H1 (cell line): Measurements from ENCODE around the gene PURA. TPM values are rescaled to one million over a fixed set of nuclear protein-coding genes. Genes with fewer than 3 reads are reported as not detected.

Experiments
- CTCF ChIA-PET: fragments of 300-600 bp; sonication (Branson Sonifier 250); formaldehyde crosslinking; loops from one replicate; lab custom pipeline; 2021; ENCODE audit not compliant: partially characterized antibody; lab: Charles Lee
- POLR2A ChIA-PET: fragments of 300-600 bp; sonication (Branson Sonifier 250); formaldehyde crosslinking; loops from one replicate; lab custom pipeline; 2021; ENCODE audit warnings: inconsistent platforms; ENCODE audit not compliant: partially characterized antibody; lab: Charles Lee
- DNase-seq, 2 experiments: peaks; one replicate each; pipeline versions ENCODE4 v3.0.0 to v3.0.0-alpha.2; 2010 to 2022; ENCODE audit warnings: low spot score in 2 of 2, low read depth in 1 of 2, mixed read lengths in 1 of 2
- FAIRE-seq: peaks from 2 replicates; lab custom pipeline; 2011; peaks lifted over from hg19 to GRCh38; lab: Jason Lieb, UNC
- H2AFZ ChIP-seq: 2 replicates; pipeline ENCODE4 v1.8.1; 2012; ENCODE audit warnings: low read length, inconsistent platforms
- H2AK5ac ChIP-seq: 2 replicates; pipeline ENCODE4 v1.6.1; 2013; ENCODE audit warnings: low read depth, low read length
- H2BK120ac ChIP-seq: replicated peaks from 2 replicates; pipeline ENCODE3; 2013; ENCODE audit warnings: low read depth, low read length, inconsistent platforms
- H2BK12ac ChIP-seq: 2 replicates; pipeline ENCODE4 v1.6.1; 2013; ENCODE audit warnings: low read depth, low read length
- H2BK15ac ChIP-seq: 2 replicates; pipeline ENCODE4 v1.6.1; 2013; ENCODE audit warnings: low read length
- H2BK20ac ChIP-seq: 2 replicates; pipeline ENCODE4 v1.6.1; 2013; ENCODE audit warnings: low read length
- H2BK5ac ChIP-seq: 2 replicates; pipeline ENCODE4 v1.6.1; 2013; ENCODE audit warnings: low read depth, low read length
- H3K14ac ChIP-seq: 2 replicates; pipeline ENCODE4 v1.6.1; 2013; ENCODE audit warnings: inconsistent platforms; ENCODE audit not compliant: insufficient read length
- H3K18ac ChIP-seq: 2 replicates; pipeline ENCODE4 v1.6.1; 2013; ENCODE audit warnings: low read length; ENCODE audit errors: extremely low read depth
- H3K23ac ChIP-seq: 2 replicates; pipeline ENCODE4 v1.6.1; 2013; ENCODE audit warnings: inconsistent platforms; ENCODE audit not compliant: insufficient read length
- H3K23me2 ChIP-seq: 2 replicates; pipeline ENCODE4 v1.6.1; 2013; ENCODE audit warnings: low read depth, low read length
- H3K27ac ChIP-seq: 2 replicates; pipeline ENCODE4 v1.6.1; 2011; ENCODE audit warnings: low read depth, low read length, inconsistent platforms
- H3K27me3 ChIP-seq, 4 experiments: replicated peaks in 1 of 4; 1 replicate in 1 of 4; 2 replicates in 3 of 4; pipeline versions ENCODE4 v1.6.1 to v1.8.1; 2011 to 2013; ENCODE audit warnings: low read length in 3 of 4, mild to moderate bottlenecking in 3 of 4, inconsistent platforms in 2 of 4, mixed read lengths in 2 of 4, moderate library complexity in 1 of 4; ENCODE audit not compliant: control insufficient read depth in 3 of 4, insufficient read depth in 3 of 4; ENCODE audit errors: extremely low read depth in 1 of 4
- H3K36me3 ChIP-seq, 4 experiments: 2 replicates each; pipeline versions ENCODE4 v1.6.1 to v1.8.1; 2011 to 2013; ENCODE audit warnings: mild to moderate bottlenecking in 4 of 4, low read length in 3 of 4, moderate library complexity in 2 of 4, control low read depth in 1 of 4, inconsistent platforms in 1 of 4; ENCODE audit not compliant: insufficient read depth in 4 of 4, control insufficient read depth in 2 of 4
- H3K4ac ChIP-seq: replicated peaks from 2 replicates; pipeline ENCODE3; 2013; ENCODE audit warnings: low read length, low read depth, mixed read lengths, inconsistent platforms; ENCODE audit not compliant: insufficient read length
- H3K4me1 ChIP-seq, 4 experiments: replicated peaks in 1 of 4; 1 replicate in 1 of 4; 2 replicates in 3 of 4; pipeline versions ENCODE4 v1.6.1 to v1.8.1; 2011 to 2013; ENCODE audit warnings: low read length in 3 of 4, inconsistent platforms in 2 of 4, mixed read lengths in 1 of 4; ENCODE audit not compliant: insufficient read depth in 4 of 4, control insufficient read depth in 3 of 4
- H3K4me2 ChIP-seq, 2 experiments: 2 replicates each; pipeline versions ENCODE4 v1.6.1 to v1.8.1; 2011 to 2013; ENCODE audit warnings: low read depth in 2 of 2, low read length in 2 of 2, control low read depth in 1 of 2, inconsistent platforms in 1 of 2, mild to moderate bottlenecking in 1 of 2; ENCODE audit not compliant: insufficient read depth in 1 of 2
- H3K4me3 ChIP-seq, 4 experiments: fragments of 200-600, 300-600 bp in 1 of 4; sonication (generic), shearing (Covaris generic), sonication (Bioruptor Twin) in 1 of 4; 2 replicates each; pipeline versions ENCODE4 v1.5.1 to v1.8.1; 2011 to 2016; ENCODE audit warnings: low read length in 4 of 4, low read depth in 3 of 4, control low read depth in 2 of 4, inconsistent platforms in 2 of 4, mild to moderate bottlenecking in 2 of 4, mixed read lengths in 1 of 4, moderate library complexity in 1 of 4; ENCODE audit not compliant: insufficient read depth in 2 of 4; ENCODE audit errors: extremely low read depth in 1 of 4
- H3K56ac ChIP-seq: replicated peaks from 2 replicates; pipeline ENCODE3; 2013; ENCODE audit warnings: low read depth, mild to moderate bottlenecking, mixed read lengths, low read length, inconsistent platforms; ENCODE audit not compliant: insufficient read length
- H3K79me1 ChIP-seq: 2 replicates; pipeline ENCODE4 v1.6.1; 2013; ENCODE audit warnings: low read depth, low read length, control low read depth
- H3K79me2 ChIP-seq, 2 experiments: 2 replicates each; pipeline versions ENCODE4 v1.6.1 to v1.8.1; 2012 to 2013; ENCODE audit warnings: low read length in 2 of 2, mild to moderate bottlenecking in 2 of 2, inconsistent platforms in 1 of 2; ENCODE audit not compliant: insufficient read depth in 2 of 2, control insufficient read depth in 1 of 2
- H3K9ac ChIP-seq, 4 experiments: replicated peaks in 1 of 4; 1 replicate in 1 of 4; 2 replicates in 3 of 4; pipeline versions ENCODE4 v1.6.1 to v1.8.1; 2011 to 2013; ENCODE audit warnings: low read depth in 3 of 4, low read length in 3 of 4, control low read depth in 2 of 4, mild to moderate bottlenecking in 2 of 4, moderate library complexity in 2 of 4, inconsistent platforms in 1 of 4; ENCODE audit errors: extremely low read depth in 1 of 4
- H3K9me3 ChIP-seq, 2 experiments: 2 replicates each; pipeline versions ENCODE4 v1.6.1 to v1.8.1; 2012 to 2013; ENCODE audit warnings: mild to moderate bottlenecking in 2 of 2, moderate library complexity in 2 of 2, control low read depth in 1 of 2, inconsistent platforms in 1 of 2, low read depth in 1 of 2, low read length in 1 of 2, mixed read lengths in 1 of 2; ENCODE audit not compliant: insufficient read depth in 2 of 2
- H4K20me1 ChIP-seq, 2 experiments: replicated peaks in 1 of 2; 2 replicates each; pipeline versions ENCODE3 to v1.8.1; 2011 to 2013; ENCODE audit warnings: inconsistent platforms in 2 of 2, low read length in 2 of 2, mild to moderate bottlenecking in 1 of 2; ENCODE audit not compliant: insufficient read depth in 2 of 2, control insufficient read depth in 1 of 2
- H4K5ac ChIP-seq: 2 replicates; pipeline ENCODE4 v1.6.1; 2013; ENCODE audit warnings: low read length, low read depth, mixed read lengths, inconsistent platforms; ENCODE audit not compliant: insufficient read length
- H4K8ac ChIP-seq: 2 replicates; pipeline ENCODE4 v1.8.0; 2013; ENCODE audit warnings: mild to moderate bottlenecking, moderate library complexity, low read length, inconsistent platforms; ENCODE audit not compliant: insufficient read depth; ENCODE audit errors: extremely low read depth
- H4K91ac ChIP-seq: replicated peaks from 2 replicates; pipeline ENCODE3; 2013; ENCODE audit warnings: low read length, mixed read lengths, inconsistent platforms; ENCODE audit not compliant: insufficient read length
- CEBPB ChIP-seq: IDR thresholded peaks from 2 replicates; pipeline ENCODE4 v1.6.1; 2012; ENCODE audit warnings: low read depth, low read length
- NANOG ChIP-seq: IDR thresholded peaks from 2 replicates; pipeline ENCODE4 v1.6.1; 2011; ENCODE audit warnings: low read length, low read depth, mild to moderate bottlenecking, inconsistent platforms; ENCODE audit not compliant: insufficient read depth, poor library complexity, severe bottlenecking
- SP2 ChIP-seq: IDR thresholded peaks from 2 replicates; pipeline ENCODE4 v1.6.1; 2012; ENCODE audit warnings: mild to moderate bottlenecking, low read length, inconsistent platforms
- TAF1 ChIP-seq: IDR thresholded peaks from 2 replicates; pipeline ENCODE4 v1.6.1; 2011; ENCODE audit warnings: mild to moderate bottlenecking, low read depth, low read length
- WGBS, 2 experiments: shearing (Covaris generic) in 1 of 2; methylation state at CpG; one replicate each; pipeline versions ENCODE4 v1.1.6 to v1.1.7; 2013 to 2015; ENCODE audit warnings: low lambda C conversion rate in 2 of 2, mixed read lengths in 2 of 2, inconsistent platforms in 1 of 2, low coverage in 1 of 2, missing lambda C conversion rate in 1 of 2; ENCODE audit not compliant: insufficient replicate concordance in 2 of 2, insufficient coverage in 1 of 2, insufficient read length in 1 of 2; ENCODE audit errors: extremely low coverage in 1 of 2, missing lambda C conversion rate in 1 of 2; 5-methylcytosine and 5-hydroxymethylcytosine counted together
- polyA plus RNA-seq, 7 experiments: library from polyadenylated mRNA; depleted of rRNA in 3 of 7; stranded (reverse) in 5 of 7; unstranded in 2 of 7; fragments of >200 nt in 5 of 7; fragments of 200-250 nt in 2 of 7; gene quantifications; 1 replicate in 5 of 7; 2 replicates in 1 of 7; 4 replicates in 1 of 7; pipeline versions ENCODE4 v1.2.1 to v1.2.3, GENCODE V29; 2011 to 2013; ENCODE audit warnings: missing spikeins in 2 of 7, mixed read lengths in 2 of 7
- total RNA-seq: library from RNA; stranded (reverse); fragmentation: NEBNext Ultra II Directional; extraction: Animal tissue kit (Norgen Biotek cat#: 25700); gene quantifications from 2 replicates; pipeline ENCODE4 v1.2.1, GENCODE V29; 2021
- TF ChIP-seq, protein P1 (sequence below), 3 experiments: IDR thresholded peaks; 1 replicate in 2 of 3; 2 replicates in 1 of 3; pipeline versions ENCODE4 v1.5.1 to v1.6.1; 2011; ENCODE audit warnings: low read length in 3 of 3, mild to moderate bottlenecking in 3 of 3, inconsistent platforms in 2 of 3, low read depth in 1 of 3, moderate library complexity in 1 of 3; ENCODE audit not compliant: insufficient read depth in 1 of 3; ENCODE audit errors: control extremely low read depth in 1 of 3

The PURA gene
- total and polyA plus RNA-seq, 2 of the 8 experiments (the other 6 are each of a cell fraction or from before 2014, with no cell fraction given), result 0.98 to 2.1 TPM

DNA sequence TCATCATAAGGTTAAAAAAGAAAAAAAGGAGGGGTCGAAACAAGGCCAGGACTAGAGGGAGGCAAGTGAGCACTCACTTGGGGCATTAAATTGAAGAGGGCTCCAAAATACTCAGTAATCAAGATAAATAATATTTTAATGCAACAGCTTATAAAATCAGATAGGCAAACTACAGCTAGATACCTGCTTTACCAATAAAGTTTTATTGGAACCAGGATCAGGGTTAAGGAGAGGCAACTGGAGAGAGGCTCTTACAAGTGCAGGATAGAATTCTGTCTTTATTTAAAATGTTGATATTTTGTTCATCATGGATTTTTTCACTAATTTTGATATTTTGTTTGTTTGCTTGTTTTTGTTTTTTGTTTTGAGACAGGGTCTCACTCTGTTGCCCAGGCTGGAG, 30.3 kb upstream of the PURA start:
- TF ChIP-seq CEBPB, result no peak
- TF ChIP-seq NANOG, result no peak
- TF ChIP-seq, protein P1, sequence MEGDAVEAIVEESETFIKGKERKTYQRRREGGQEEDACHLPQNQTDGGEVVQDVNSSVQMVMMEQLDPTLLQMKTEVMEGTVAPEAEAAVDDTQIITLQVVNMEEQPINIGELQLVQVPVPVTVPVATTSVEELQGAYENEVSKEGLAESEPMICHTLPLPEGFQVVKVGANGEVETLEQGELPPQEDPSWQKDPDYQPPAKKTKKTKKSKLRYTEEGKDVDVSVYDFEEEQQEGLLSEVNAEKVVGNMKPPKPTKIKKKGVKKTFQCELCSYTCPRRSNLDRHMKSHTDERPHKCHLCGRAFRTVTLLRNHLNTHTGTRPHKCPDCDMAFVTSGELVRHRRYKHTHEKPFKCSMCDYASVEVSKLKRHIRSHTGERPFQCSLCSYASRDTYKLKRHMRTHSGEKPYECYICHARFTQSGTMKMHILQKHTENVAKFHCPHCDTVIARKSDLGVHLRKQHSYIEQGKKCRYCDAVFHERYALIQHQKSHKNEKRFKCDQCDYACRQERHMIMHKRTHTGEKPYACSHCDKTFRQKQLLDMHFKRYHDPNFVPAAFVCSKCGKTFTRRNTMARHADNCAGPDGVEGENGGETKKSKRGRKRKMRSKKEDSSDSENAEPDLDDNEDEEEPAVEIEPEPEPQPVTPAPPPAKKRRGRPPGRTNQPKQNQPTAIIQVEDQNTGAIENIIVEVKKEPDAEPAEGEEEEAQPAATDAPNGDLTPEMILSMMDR (IDR thresholded peaks at IDR 0.05; ENCODE audit: control extremely low read depth in 1 of 3, insufficient read depth in 1 of 3, low read depth in 1 of 3, low read length in 3 of 3), result no peak
- TF ChIP-seq TAF1, result no peak
- TF ChIP-seq SP2, result no peak
- POLR2A ChIA-PET, result no interaction called here
- H3K27me3 ChIP-seq, result no peaks in the 10 kb centered on the region

More for the DNA sequence above, 30.3 kb upstream of the PURA start:
- Histone ChIP-seq H3K9ac (no peak overlapping the region), H4K20me1 (no peaks in the 10 kb centered on the region), H3K4me3 (no peak overlapping the region), H2BK120ac (no peak overlapping the region), H3K9me3 (no peaks in the 10 kb centered on the region), H3K23me2 (no peaks in the 10 kb centered on the region), H3K56ac (no peak overlapping the region), H2BK12ac (no peak overlapping the region), H3K18ac (no peak overlapping the region), H3K4me1 (peaks cover 0 to 4% (median 2%) of the 10 kb centered on the region in 4 experiments; a peak in 1 of 7 replicates), H3K4me2 (no peak overlapping the region), H4K8ac (no peak overlapping the region), H2AK5ac (no peak overlapping the region), H3K14ac (no peak overlapping the region), H3K4ac (no peak overlapping the region), H3K23ac (no peak overlapping the region), H2BK15ac (no peak overlapping the region), H2BK5ac (no peak overlapping the region), H3K79me1 (no peaks in the 10 kb centered on the region), H4K5ac (no peak overlapping the region), H2AFZ (no peak overlapping the region), H4K91ac (no peak overlapping the region), H3K79me2 (no peaks in the 10 kb centered on the region), H2BK20ac (no peak overlapping the region), H3K27ac (no peak overlapping the region), H3K36me3 (no peaks in the 10 kb centered on the region)
- CTCF ChIA-PET, result interaction anchor here (1.0 kb wide), 1 partner anchor 11 kb away, joined by 3 read pairs; no protein-coding TSS in a partner anchor
- DNase-seq (no peak), FAIRE-seq (no peak)
- WGBS, 2 experiments, result 72% methylated on average over 1 of the region's 1 CpG; no CpG with 5 or more reads in 1 of the 2 experiments
